OCI-LY1 (cell line): ENCODE results near the gene C16orf95.

Experiments used
- CTCF ChIP-seq: fragments of 200-600 bp; sonication (generic), shearing (Covaris generic); IDR thresholded peaks from 2 replicates; pipeline ENCODE4 v1.5.1; 2017; ENCODE audit warnings: mild to moderate bottlenecking, antibody characterized with exemption, low read length, moderate library complexity, mixed read lengths
- EZH2 ChIP-seq: fragments of 200-600 bp; sonication (generic), shearing (Covaris generic); IDR thresholded peaks from 2 replicates; pipeline ENCODE4 v1.8.0; 2017; ENCODE audit warnings: borderline replicate concordance, mixed run types, mild to moderate bottlenecking, antibody characterized with exemption, low read length, moderate library complexity, mixed read lengths

GRCh38 chr16:87326151-87326571 is 9.0 kb upstream of the C16orf95 start:
- TF ChIP-seq CTCF, result no peak
- no peak for TF ChIP-seq EZH2
